ENCODE results near the gene TNNT3. TPM values are rescaled to one million over a fixed set of nuclear protein-coding genes. Genes with fewer than 3 reads are reported as not detected.

TNNT3 gene
- total RNA-seq, 1 experiment from 2014 or later: not detected

GRCh38 chr11:1982873-1983600, 63.5 kb downstream of the TNNT3 start:
- no peak overlapping the region for H3K4me3 Mint-ChIP-seq (ENCODE audit: unreplicated experiment)
- no peak for DNase-seq (ENCODE audit: unreplicated experiment)
- no peaks in the 10 kb centered on the region for H3K36me3 Mint-ChIP-seq (ENCODE audit: insufficient read depth, unreplicated experiment)
- ChIA-PET POLR2A (no interaction called here), CTCF (interaction anchor here (1.6 kb wide), 1 partner anchor 289 kb away, joined by 6 read pairs; no protein-coding TSS in a partner anchor)
- no peak for TF ChIP-seq CTCF (IDR thresholded peaks at IDR 0.05; ENCODE audit: unreplicated experiment)
- no peak overlapping the region for H3K27ac Mint-ChIP-seq (ENCODE audit: low read depth, unreplicated experiment)
- BruUV-seq (replicated peaks): no TSS peak
- H3K27me3 Mint-ChIP-seq (ENCODE audit: insufficient read depth, unreplicated experiment): no peaks in the 10 kb centered on the region
- H3K9me3 Mint-ChIP-seq (ENCODE audit: unreplicated experiment): no peaks in the 10 kb centered on the region
- intact Hi-C loops (cut with micrococcal nuclease): no loop called here
- no peaks in the 10 kb centered on the region for H3K4me1 Mint-ChIP-seq (ENCODE audit: insufficient read depth, unreplicated experiment)

- BruUV-seq (replicated peaks): no TSS peak
- Mint-ChIP-seq H3K4me1 (ENCODE audit: insufficient read depth, unreplicated experiment) (no peaks in the 10 kb centered on the region), H3K4me3 (ENCODE audit: unreplicated experiment) (no peak overlapping the region), H3K9me3 (ENCODE audit: unreplicated experiment) (no peaks in the 10 kb centered on the region), H3K36me3 (ENCODE audit: insufficient read depth, unreplicated experiment) (no peaks in the 10 kb centered on the region), H3K27ac (ENCODE audit: low read depth, unreplicated experiment) (no peak overlapping the region), H3K27me3 (ENCODE audit: insufficient read depth, unreplicated experiment) (no peaks in the 10 kb centered on the region)
- CTCF ChIA-PET: interaction anchor here (1.1 to 1.8 kb wide), 2 partner anchors 29 to 167 kb away, joined by 3 to 10 read pairs; no protein-coding TSS in a partner anchor
- POLR2A ChIA-PET: no interaction called here
- TF ChIP-seq CTCF (IDR thresholded peaks at IDR 0.05; ENCODE audit: unreplicated experiment): no peak
- intact Hi-C loops (cut with micrococcal nuclease): no loop called here
- no peak for DNase-seq (ENCODE audit: unreplicated experiment)
These were observed 64.1 kb downstream of the TNNT3 start for GRCh38 chr11:1983601-1983961.

- CTCF ChIA-PET: interaction anchor here (1.3 kb wide), 1 partner anchor 12 kb away, joined by 3 read pairs; no protein-coding TSS in a partner anchor
- no peak overlapping the region for H3K27ac Mint-ChIP-seq (ENCODE audit: low read depth, unreplicated experiment)
- no peaks in the 10 kb centered on the region for H3K4me1 Mint-ChIP-seq (ENCODE audit: insufficient read depth, unreplicated experiment)
- no peak for TF ChIP-seq CTCF (IDR thresholded peaks at IDR 0.05; ENCODE audit: unreplicated experiment)
- H3K36me3 Mint-ChIP-seq (ENCODE audit: insufficient read depth, unreplicated experiment): no peaks in the 10 kb centered on the region
- BruUV-seq (replicated peaks): no TSS peak
- no peaks in the 10 kb centered on the region for H3K27me3 Mint-ChIP-seq (ENCODE audit: insufficient read depth, unreplicated experiment)
- no peak overlapping the region for H3K4me3 Mint-ChIP-seq (ENCODE audit: unreplicated experiment)
- intact Hi-C loops (cut with micrococcal nuclease): no loop called here
- POLR2A ChIA-PET: no interaction called here
- H3K9me3 Mint-ChIP-seq (ENCODE audit: unreplicated experiment): no peaks in the 10 kb centered on the region
- DNase-seq (ENCODE audit: unreplicated experiment): no peak
These were observed 67.5 kb downstream of the TNNT3 start for GRCh38 chr11:1987024-1987423.

- CTCF ChIA-PET: no interaction called here
These were observed 68.7 kb downstream of the TNNT3 start for GRCh38 chr11:1988174-1988573.

More at GRCh38 chr11:1988174-1988573, 68.7 kb downstream of the TNNT3 start:
- TF ChIP-seq CTCF (IDR thresholded peaks at IDR 0.05; ENCODE audit: unreplicated experiment): no peak
- no TSS peak for BruUV-seq (replicated peaks)
- Mint-ChIP-seq H3K36me3 (ENCODE audit: insufficient read depth, unreplicated experiment) (no peaks in the 10 kb centered on the region), H3K9me3 (ENCODE audit: unreplicated experiment) (no peaks in the 10 kb centered on the region), H3K27ac (ENCODE audit: low read depth, unreplicated experiment) (no peak overlapping the region), H3K4me3 (ENCODE audit: unreplicated experiment) (no peak overlapping the region), H3K27me3 (ENCODE audit: insufficient read depth, unreplicated experiment) (no peaks in the 10 kb centered on the region), H3K4me1 (ENCODE audit: insufficient read depth, unreplicated experiment) (no peaks in the 10 kb centered on the region)
- intact Hi-C loops (cut with micrococcal nuclease): no loop called here
- POLR2A ChIA-PET: no interaction called here
- DNase-seq (ENCODE audit: unreplicated experiment): no peak

Small RNA genes within 50 kb of the gene (microRNA-seq; reads per million reads assigned to microRNA genes)
- gene MIR7847: not detected

Other genes starting within 250 kb of the TNNT3 start
- gene KRTAP5-6, start 222.5 kb upstream of the TNNT3 start, total RNA-seq (2022): not detected in 2 replicates
- 1.9 and 2.0 TPM in 2 replicates for gene IFITM10, start 169.1 kb upstream of the TNNT3 start, total RNA-seq (2022)
- gene CTSD, start 155.8 kb upstream of the TNNT3 start, total RNA-seq (2022): 366 and 367 TPM in 2 replicates
- 141 and 308 TPM in 2 replicates for gene SYT8, start 84.7 kb upstream of the TNNT3 start, total RNA-seq (2022)
- 43.3 and 77.7 TPM in 2 replicates for gene TNNI2, start 80.7 kb upstream of the TNNT3 start, total RNA-seq (2022)
- gene LSP1, start 66.6 kb upstream of the TNNT3 start, total RNA-seq (2022): 3.3 and 3.7 TPM in 2 replicates
- not detected in 2 replicates for gene PRR33, start 27.8 kb upstream of the TNNT3 start, total RNA-seq (2022)
- gene MRPL23, start 27.6 kb downstream of the TNNT3 start, total RNA-seq (2022): 89.2 and 98.0 TPM in 2 replicates
- 61.0 and 152 TPM in 2 replicates for gene H19, start 78.1 kb downstream of the TNNT3 start, total RNA-seq (2022)
- 0.29 and 0.35 TPM in 2 replicates for gene IGF2, start 219.7 kb downstream of the TNNT3 start, total RNA-seq (2022)
- gene INS, start 241.5 kb downstream of the TNNT3 start, total RNA-seq (2022): not detected in 2 replicates

All from MCF 10A (cell line).